Activated T-helper 17 cell treated with anti-CD3 and anti-CD28 coated beads, Interleukin-2, amount 50 U/mL, for 72 hours (primary cell): Measurements from ENCODE around the gene CACNG6. TPM values are rescaled to one million over a fixed set of nuclear protein-coding genes. Genes with fewer than 3 reads are reported as not detected.

Experiments used
- ATAC-seq: fragments of 150-1000 bp; cut with Tn5 transposase; replicated peaks from 2 replicates; pipeline ENCODE4 v1.10.0; 2021; ENCODE audit warnings: mild to moderate bottlenecking, moderate library complexity
- H3K27ac Mint-ChIP-seq: one replicate; pipeline ENCODE4 v1.8.0; 2022; ENCODE audit warnings: mixed read lengths
- H3K27me3 Mint-ChIP-seq: one replicate; pipeline ENCODE4 v1.8.0; 2022; ENCODE audit warnings: mixed read lengths
- H3K36me3 Mint-ChIP-seq: one replicate; pipeline ENCODE4 v1.8.0; 2022; ENCODE audit warnings: low read depth, mild to moderate bottlenecking, mixed read lengths
- H3K4me1 Mint-ChIP-seq: one replicate; pipeline ENCODE4 v1.8.0; 2022; ENCODE audit warnings: mixed read lengths
- H3K4me3 Mint-ChIP-seq: one replicate; pipeline ENCODE4 v1.8.0; 2022; ENCODE audit warnings: mild to moderate bottlenecking, mixed read lengths
- H3K9me3 Mint-ChIP-seq: one replicate; pipeline ENCODE4 v1.8.0; 2022; ENCODE audit warnings: mixed read lengths
- total RNA-seq, 2 donors: library from RNA; stranded (reverse); gene quantifications; one replicate each; pipeline ENCODE4 v1.2.3, GENCODE V29; 2022

The CACNG6 gene
- total RNA-seq, 2 donors from 2014 or later = not detected

- no peak overlapping the region for H3K27ac Mint-ChIP-seq
- H3K27me3 Mint-ChIP-seq = peaks cover 19% of the 10 kb centered on the region
- ATAC-seq = no peak
- H3K4me3 Mint-ChIP-seq = no peak overlapping the region
- no peaks in the 10 kb centered on the region for H3K36me3 Mint-ChIP-seq
- no peaks in the 10 kb centered on the region for H3K9me3 Mint-ChIP-seq
- H3K4me1 Mint-ChIP-seq = no peaks in the 10 kb centered on the region
Observed at GRCh38 chr19:54001496-54001895, 10.1 kb downstream of the CACNG6 start.

- Mint-ChIP-seq H3K27ac (no peak overlapping the region), H3K27me3 (peaks cover 18% of the 10 kb centered on the region), H3K36me3 (no peaks in the 10 kb centered on the region), H3K9me3 (no peaks in the 10 kb centered on the region), H3K4me1 (no peaks in the 10 kb centered on the region), H3K4me3 (no peak overlapping the region)
- no peak for ATAC-seq
Observed at GRCh38 chr19:54002495-54003315, 11.3 kb downstream of the CACNG6 start.

- no peaks in the 10 kb centered on the region for H3K36me3 Mint-ChIP-seq
- H3K4me3 Mint-ChIP-seq = no peak overlapping the region
- ATAC-seq = no peak
- H3K27ac Mint-ChIP-seq = no peak overlapping the region
- no peaks in the 10 kb centered on the region for H3K9me3 Mint-ChIP-seq
- H3K27me3 Mint-ChIP-seq = peaks cover 21% of the 10 kb centered on the region
- H3K4me1 Mint-ChIP-seq = peaks cover 4% of the 10 kb centered on the region
Observed at GRCh38 chr19:54009440-54009839, 18.0 kb downstream of the CACNG6 start.

- ATAC-seq = no peak
- H3K9me3 Mint-ChIP-seq = no peaks in the 10 kb centered on the region
Observed at GRCh38 chr19:54010474-54010873, 19.0 kb downstream of the CACNG6 start.

GRCh38 chr19:54011507-54012211 is 20.2 kb downstream of the CACNG6 start:
- no peak overlapping the region for H3K4me3 Mint-ChIP-seq
- peaks cover 32% of the 10 kb centered on the region for H3K27me3 Mint-ChIP-seq
- no peak for ATAC-seq
- no peaks in the 10 kb centered on the region for H3K9me3 Mint-ChIP-seq
- no peaks in the 10 kb centered on the region for H3K36me3 Mint-ChIP-seq
- H3K27ac Mint-ChIP-seq = no peak overlapping the region
- peaks cover 4% of the 10 kb centered on the region for H3K4me1 Mint-ChIP-seq

More at GRCh38 chr19:54010474-54010873, 19.0 kb downstream of the CACNG6 start:
- Mint-ChIP-seq H3K27me3 (peaks cover 24% of the 10 kb centered on the region), H3K4me3 (no peak overlapping the region), H3K36me3 (no peaks in the 10 kb centered on the region), H3K4me1 (peaks cover 4% of the 10 kb centered on the region), H3K27ac (no peak overlapping the region)

GRCh38 chr19:54013866-54014265 is 22.4 kb downstream of the CACNG6 start:
- Mint-ChIP-seq H3K27ac (no peak overlapping the region), H3K36me3 (no peaks in the 10 kb centered on the region), H3K9me3 (no peaks in the 10 kb centered on the region), H3K4me3 (no peak overlapping the region), H3K4me1 (peaks cover 4% of the 10 kb centered on the region), H3K27me3 (peaks cover 34% of the 10 kb centered on the region)
- no peak for ATAC-seq

GRCh38 chr19:54014920-54015560 is 23.6 kb downstream of the CACNG6 start:
- H3K4me3 Mint-ChIP-seq = no peak overlapping the region
- H3K27me3 Mint-ChIP-seq = peaks cover 34% of the 10 kb centered on the region
- H3K9me3 Mint-ChIP-seq = no peaks in the 10 kb centered on the region
- no peak for ATAC-seq
- H3K36me3 Mint-ChIP-seq = no peaks in the 10 kb centered on the region
- H3K27ac Mint-ChIP-seq = no peak overlapping the region
- peaks cover 4% of the 10 kb centered on the region for H3K4me1 Mint-ChIP-seq

- Mint-ChIP-seq H3K27ac (no peak overlapping the region), H3K4me1 (no peaks in the 10 kb centered on the region), H3K4me3 (no peak overlapping the region), H3K36me3 (no peaks in the 10 kb centered on the region), H3K9me3 (no peaks in the 10 kb centered on the region), H3K27me3 (peaks cover 30% of the 10 kb centered on the region)
- ATAC-seq = no peak
Observed at GRCh38 chr19:54017261-54017660, 25.8 kb downstream of the CACNG6 start.

GRCh38 chr19:54021363-54021762 is 29.9 kb downstream of the CACNG6 start:
- Mint-ChIP-seq H3K27ac (no peak overlapping the region), H3K4me3 (no peak overlapping the region), H3K27me3 (peaks cover 15% of the 10 kb centered on the region), H3K9me3 (no peaks in the 10 kb centered on the region), H3K4me1 (no peaks in the 10 kb centered on the region), H3K36me3 (no peaks in the 10 kb centered on the region)
- ATAC-seq = no peak

- ATAC-seq = no peak
- peaks cover 12% of the 10 kb centered on the region for H3K27me3 Mint-ChIP-seq
- H3K4me1 Mint-ChIP-seq = no peaks in the 10 kb centered on the region
- H3K27ac Mint-ChIP-seq = no peak overlapping the region
- H3K36me3 Mint-ChIP-seq = no peaks in the 10 kb centered on the region
- H3K4me3 Mint-ChIP-seq = no peak overlapping the region
- H3K9me3 Mint-ChIP-seq = no peaks in the 10 kb centered on the region
Observed at GRCh38 chr19:54021932-54022331, 30.5 kb downstream of the CACNG6 start.

GRCh38 chr19:54023191-54023590 is 31.8 kb downstream of the CACNG6 start:
- Mint-ChIP-seq H3K27ac (no peak overlapping the region), H3K36me3 (no peaks in the 10 kb centered on the region), H3K4me3 (no peak overlapping the region), H3K27me3 (peaks cover 5% of the 10 kb centered on the region), H3K4me1 (no peaks in the 10 kb centered on the region), H3K9me3 (no peaks in the 10 kb centered on the region)
- ATAC-seq = no peak

GRCh38 chr19:54024660-54025059 is 33.2 kb downstream of the CACNG6 start:
- no peaks in the 10 kb centered on the region for H3K4me1 Mint-ChIP-seq
- H3K9me3 Mint-ChIP-seq = no peaks in the 10 kb centered on the region
- H3K27ac Mint-ChIP-seq = no peak overlapping the region
- no peak overlapping the region for H3K4me3 Mint-ChIP-seq
- ATAC-seq = no peak
- H3K36me3 Mint-ChIP-seq = no peaks in the 10 kb centered on the region
- peaks cover 11% of the 10 kb centered on the region for H3K27me3 Mint-ChIP-seq

GRCh38 chr19:54026656-54027055 is 35.2 kb downstream of the CACNG6 start:
- no peaks in the 10 kb centered on the region for H3K9me3 Mint-ChIP-seq
- peaks cover 19% of the 10 kb centered on the region for H3K27me3 Mint-ChIP-seq
- no peaks in the 10 kb centered on the region for H3K36me3 Mint-ChIP-seq
- H3K27ac Mint-ChIP-seq = no peak overlapping the region
- H3K4me3 Mint-ChIP-seq = no peak overlapping the region
- H3K4me1 Mint-ChIP-seq = peaks cover 4% of the 10 kb centered on the region
- no peak for ATAC-seq

GRCh38 chr19:54029301-54029700 is 37.9 kb downstream of the CACNG6 start:
- peaks cover 4% of the 10 kb centered on the region for H3K4me1 Mint-ChIP-seq
- peaks cover 22% of the 10 kb centered on the region for H3K27me3 Mint-ChIP-seq
- H3K4me3 Mint-ChIP-seq = no peak overlapping the region
- ATAC-seq = no peak
- no peaks in the 10 kb centered on the region for H3K9me3 Mint-ChIP-seq
- H3K36me3 Mint-ChIP-seq = no peaks in the 10 kb centered on the region
- no peak overlapping the region for H3K27ac Mint-ChIP-seq
